ENCODE data around the gene ARHGAP31. TPM values are rescaled to one million over a fixed set of nuclear protein-coding genes. Genes with fewer than 3 reads are reported as not detected.
A peak's percentile ranks its signal among the peaks of the same experiment; 100 is the strongest.
"Not testable (repeated sequence)": the region's sequence is repeated elsewhere in the genome, so short reads cannot be mapped to it uniquely, and the experiment has no call there.

ARHGAP31 gene
- total RNA-seq, 1 donor = 15.1 TPM

GRCh38 chr3:119326976-119327375 lies 32.8 kb downstream of the ARHGAP31 start:
- no peak for TF ChIP-seq CTCF (IDR thresholded peaks at IDR 0.05; ENCODE audit: insufficient read depth, low read depth, low read length)
- no peak for DNase-seq (ENCODE audit: low read depth)
- no peak overlapping the region for H3K4me3 ChIP-seq (ENCODE audit: low read depth, low read length)

DNA sequence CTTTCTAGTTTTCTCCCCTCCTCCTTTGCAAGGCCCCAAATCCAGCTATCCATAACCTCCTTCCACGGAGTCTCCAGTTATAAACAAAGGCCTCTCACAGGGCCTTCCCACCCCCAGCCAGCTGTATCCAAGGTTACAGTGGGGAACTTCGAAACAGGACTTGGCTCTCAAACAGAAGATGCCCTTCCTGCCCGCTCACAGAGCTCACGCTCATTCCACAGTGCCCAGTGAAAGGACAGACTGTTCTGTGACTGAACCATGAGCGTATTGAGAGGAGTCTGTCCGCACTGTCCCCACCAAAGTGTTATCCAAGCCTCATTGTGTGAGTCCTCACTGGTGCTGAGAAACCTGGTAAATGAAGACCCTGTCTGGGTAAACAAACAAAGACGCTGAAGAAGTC lies 35.4 kb downstream of the ARHGAP31 start:
- DNase-seq (ENCODE audit: low read depth) = no peak
- H3K4me3 ChIP-seq (ENCODE audit: low read depth, low read length) = no peak overlapping the region
- TF ChIP-seq CTCF (IDR thresholded peaks at IDR 0.05; ENCODE audit: insufficient read depth, low read depth, low read length) = no peak

GRCh38 chr3:119330181-119330580 lies 36.0 kb downstream of the ARHGAP31 start:
- no peak for DNase-seq (ENCODE audit: low read depth)
- H3K4me3 ChIP-seq (ENCODE audit: low read depth, low read length) = no peak overlapping the region
- TF ChIP-seq CTCF (IDR thresholded peaks at IDR 0.05; ENCODE audit: insufficient read depth, low read depth, low read length) = no peak

DNA sequence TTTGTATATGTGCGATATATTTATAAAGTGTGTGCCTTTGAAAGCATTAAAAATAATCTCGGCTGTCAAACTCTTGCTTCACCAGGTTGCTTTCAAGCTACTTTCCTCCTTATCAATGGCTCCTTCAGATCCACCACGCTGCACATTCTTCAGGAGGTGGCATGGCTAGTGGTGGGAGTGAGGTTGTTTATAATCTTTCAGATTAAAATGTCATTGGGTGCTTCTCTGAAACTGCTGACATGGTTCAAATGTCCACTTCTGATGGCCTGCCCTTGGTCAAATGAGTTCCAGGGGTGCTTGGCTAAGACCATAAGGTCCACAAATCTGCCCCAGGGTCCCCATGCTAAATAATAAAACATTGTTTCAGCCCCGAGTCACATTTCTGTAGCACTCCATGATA lies 36.7 kb downstream of the ARHGAP31 start:
- peak; percentile 48 for DNase-seq (ENCODE audit: low read depth)
- no peak for TF ChIP-seq CTCF (IDR thresholded peaks at IDR 0.05; ENCODE audit: insufficient read depth, low read depth, low read length)
- no peak overlapping the region for H3K4me3 ChIP-seq (ENCODE audit: low read depth, low read length)

GRCh38 chr3:119331661-119332060 lies 37.5 kb downstream of the ARHGAP31 start:
- TF ChIP-seq CTCF (IDR thresholded peaks at IDR 0.05; ENCODE audit: insufficient read depth, low read depth, low read length) = no peak
- DNase-seq (ENCODE audit: low read depth) = peak; percentile 34
- no peak overlapping the region for H3K4me3 ChIP-seq (ENCODE audit: low read depth, low read length)

- H3K4me3 ChIP-seq (ENCODE audit: low read depth, low read length) = no peak overlapping the region
- no peak for TF ChIP-seq CTCF (IDR thresholded peaks at IDR 0.05; ENCODE audit: insufficient read depth, low read depth, low read length)
- DNase-seq (ENCODE audit: low read depth) = no peak
Observed at GRCh38 chr3:119333773-119334509, 39.8 kb downstream of the ARHGAP31 start.

- H3K4me3 ChIP-seq (ENCODE audit: low read depth, low read length) = no peak overlapping the region
- no peak for TF ChIP-seq CTCF (IDR thresholded peaks at IDR 0.05; ENCODE audit: insufficient read depth, low read depth, low read length)
- no peak for DNase-seq (ENCODE audit: low read depth)
Observed at GRCh38 chr3:119336823-119337222, 42.6 kb downstream of the ARHGAP31 start.

DNA sequence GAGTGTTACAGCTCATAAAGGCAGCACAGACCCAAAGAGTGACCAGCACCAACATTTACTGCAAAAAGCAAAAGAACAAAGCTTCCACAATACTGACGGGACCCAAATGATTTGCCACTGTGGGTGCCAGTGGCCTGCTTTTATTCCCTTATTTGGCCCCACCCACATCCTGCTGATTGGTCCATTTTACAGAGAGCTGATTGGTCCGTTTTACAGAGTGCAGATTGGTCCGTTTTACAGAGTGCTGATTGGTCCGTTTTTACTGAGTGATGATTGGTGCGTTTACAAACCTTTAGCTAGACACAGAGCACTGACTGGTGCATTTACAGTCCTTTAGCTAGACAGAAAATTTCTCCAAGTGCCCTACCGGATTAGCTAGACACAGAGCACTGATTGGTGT lies 43.2 kb downstream of the ARHGAP31 start:
- not testable (repeated sequence) for DNase-seq (ENCODE audit: low read depth); H3K4me3 ChIP-seq (ENCODE audit: low read depth, low read length)

All from fibroblast of villous mesenchyme (primary cell).